Measurements from ENCODE around the gene TOPBP1.

Gene TOPBP1

DNA sequence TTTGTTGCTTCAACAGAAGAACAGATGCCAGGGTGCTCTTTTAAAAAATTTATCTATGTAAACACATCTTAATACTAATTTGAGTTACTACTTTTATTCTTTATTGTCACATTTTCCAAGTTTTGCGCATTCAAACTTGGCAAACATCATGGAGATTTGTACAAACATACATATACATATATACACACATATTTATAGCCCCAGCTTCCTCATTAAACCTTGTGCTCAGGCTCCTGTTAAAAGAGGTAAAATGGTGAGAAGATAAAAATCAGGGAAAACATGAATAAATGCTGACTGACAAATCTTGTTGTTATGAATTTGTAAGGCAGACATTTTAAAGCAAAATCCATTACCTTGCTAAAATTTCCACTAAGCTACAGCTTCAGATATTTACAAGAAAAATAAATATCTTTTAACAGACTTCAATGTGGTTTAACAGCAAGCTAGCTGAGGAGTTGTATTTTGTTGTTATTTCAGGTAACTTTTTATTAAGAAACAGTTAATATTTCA is 61.1 kb downstream of the TOPBP1 start:
- no peak for TF ChIP-seq GATA2 (IDR thresholded peaks at IDR 0.05; ENCODE audit: low read depth, low read length)
- no peak for TF ChIP-seq GATA3 (IDR thresholded peaks at IDR 0.05; ENCODE audit: low read depth, low read length)

DNA sequence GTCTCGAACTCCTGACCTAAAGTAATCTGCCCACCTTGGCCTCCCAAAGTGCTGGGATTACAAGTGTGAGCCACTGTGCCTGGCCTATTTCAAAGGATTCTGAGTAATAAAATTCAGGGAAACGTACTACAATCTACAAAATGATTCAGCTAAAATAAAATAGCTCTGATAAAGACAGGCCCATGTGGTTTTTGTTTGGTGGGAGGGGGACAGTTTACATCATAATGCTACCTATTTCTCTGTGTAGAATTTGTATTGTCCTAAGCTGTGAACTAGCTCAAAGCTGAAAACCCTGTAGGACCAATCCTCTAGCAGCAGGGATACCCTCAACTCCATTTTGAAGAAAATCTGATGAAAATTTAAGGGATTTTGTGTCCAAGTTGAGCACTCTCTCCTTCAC is 62.5 kb downstream of the TOPBP1 start:
- TF ChIP-seq GATA2 (IDR thresholded peaks at IDR 0.05; ENCODE audit: low read depth, low read length) (no peak), GATA3 (IDR thresholded peaks at IDR 0.05; ENCODE audit: low read depth, low read length) (no peak)

- TF ChIP-seq GATA3 (IDR thresholded peaks at IDR 0.05; ENCODE audit: low read depth, low read length) (no peak), GATA2 (IDR thresholded peaks at IDR 0.05; ENCODE audit: low read depth, low read length) (no peak)
Measured at GRCh38 chr3:133598405-133598804, 63.3 kb downstream of the TOPBP1 start.

DNA sequence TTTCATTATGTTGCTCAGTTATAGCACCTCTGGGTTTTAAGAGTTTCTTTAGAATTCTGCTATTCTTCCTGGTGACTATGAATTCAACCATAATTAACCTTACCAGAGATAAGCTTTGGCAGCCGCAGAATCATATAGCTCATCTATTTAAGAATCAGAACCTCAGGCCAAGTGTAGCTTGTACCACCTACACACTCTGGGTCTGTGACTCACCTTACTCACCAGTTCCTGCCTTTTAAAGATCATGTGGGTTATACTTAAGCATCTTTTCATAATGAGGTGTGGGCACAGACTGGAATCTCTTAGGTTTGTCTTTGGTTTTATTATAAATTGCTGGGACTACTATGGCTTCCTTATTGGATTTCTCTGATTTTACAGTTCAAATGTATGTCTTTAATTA is 66.4 kb downstream of the TOPBP1 start:
- TF ChIP-seq GATA3 (IDR thresholded peaks at IDR 0.05; ENCODE audit: low read depth, low read length) (no peak), GATA2 (IDR thresholded peaks at IDR 0.05; ENCODE audit: low read depth, low read length) (no peak)

GRCh38 chr3:133593243-133593642 is 68.5 kb downstream of the TOPBP1 start:
- no peak for TF ChIP-seq GATA2 (IDR thresholded peaks at IDR 0.05; ENCODE audit: low read depth, low read length)
- TF ChIP-seq GATA3 (IDR thresholded peaks at IDR 0.05; ENCODE audit: low read depth, low read length) = no peak

GRCh38 chr3:133592843-133593242 is 68.9 kb downstream of the TOPBP1 start:
- TF ChIP-seq GATA3 (IDR thresholded peaks at IDR 0.05; ENCODE audit: low read depth, low read length) = no peak
- TF ChIP-seq GATA2 (IDR thresholded peaks at IDR 0.05; ENCODE audit: low read depth, low read length) = no peak

DNA sequence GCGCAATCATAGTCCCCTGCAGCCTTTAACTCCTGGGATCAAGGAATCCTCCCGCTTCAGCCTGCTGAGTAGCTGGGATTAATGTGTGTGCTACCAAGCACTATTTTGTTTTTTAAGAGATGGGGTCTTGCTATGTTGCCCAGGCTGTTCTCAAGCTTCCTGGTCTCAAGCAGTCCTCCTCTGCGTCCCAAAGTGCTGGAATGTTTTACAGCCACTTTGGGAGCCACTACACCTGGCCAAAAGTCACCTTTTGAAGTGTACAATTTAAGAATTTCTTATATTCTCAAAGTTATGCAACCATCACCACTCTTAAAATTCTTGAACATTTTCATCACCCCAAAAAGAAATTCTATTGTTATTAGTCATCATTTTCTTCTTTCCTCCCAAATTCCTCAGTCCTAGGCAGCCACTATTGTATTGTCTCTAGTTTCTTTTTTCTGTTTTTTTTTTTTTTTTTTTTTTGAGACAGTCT is 70.4 kb downstream of the TOPBP1 start:
- no peak for TF ChIP-seq GATA2 (IDR thresholded peaks at IDR 0.05; ENCODE audit: low read depth, low read length)
- TF ChIP-seq GATA3 (IDR thresholded peaks at IDR 0.05; ENCODE audit: low read depth, low read length) = no peak

DNA sequence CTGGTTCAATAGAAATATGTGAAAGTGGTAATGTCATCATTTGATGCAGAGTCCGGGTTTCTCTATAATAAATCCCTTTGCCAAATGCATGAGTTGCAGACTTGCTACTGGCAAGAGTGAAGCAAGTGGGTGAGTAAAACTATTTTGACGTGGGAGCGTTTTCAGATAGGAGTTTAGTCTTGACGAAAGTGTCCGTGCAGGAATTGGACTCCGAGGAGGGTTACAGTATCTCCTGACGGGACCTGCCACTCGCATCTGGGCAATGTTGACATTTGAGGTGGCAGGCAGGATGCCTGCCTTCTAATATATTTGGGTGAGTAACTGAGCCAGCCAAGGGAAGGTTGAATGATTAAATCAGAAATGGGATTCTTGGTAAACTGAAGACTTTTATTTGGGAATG is 72.2 kb downstream of the TOPBP1 start:
- TF ChIP-seq GATA3 (IDR thresholded peaks at IDR 0.05; ENCODE audit: low read depth, low read length) (no peak), GATA2 (IDR thresholded peaks at IDR 0.05; ENCODE audit: low read depth, low read length) (no peak)

DNA sequence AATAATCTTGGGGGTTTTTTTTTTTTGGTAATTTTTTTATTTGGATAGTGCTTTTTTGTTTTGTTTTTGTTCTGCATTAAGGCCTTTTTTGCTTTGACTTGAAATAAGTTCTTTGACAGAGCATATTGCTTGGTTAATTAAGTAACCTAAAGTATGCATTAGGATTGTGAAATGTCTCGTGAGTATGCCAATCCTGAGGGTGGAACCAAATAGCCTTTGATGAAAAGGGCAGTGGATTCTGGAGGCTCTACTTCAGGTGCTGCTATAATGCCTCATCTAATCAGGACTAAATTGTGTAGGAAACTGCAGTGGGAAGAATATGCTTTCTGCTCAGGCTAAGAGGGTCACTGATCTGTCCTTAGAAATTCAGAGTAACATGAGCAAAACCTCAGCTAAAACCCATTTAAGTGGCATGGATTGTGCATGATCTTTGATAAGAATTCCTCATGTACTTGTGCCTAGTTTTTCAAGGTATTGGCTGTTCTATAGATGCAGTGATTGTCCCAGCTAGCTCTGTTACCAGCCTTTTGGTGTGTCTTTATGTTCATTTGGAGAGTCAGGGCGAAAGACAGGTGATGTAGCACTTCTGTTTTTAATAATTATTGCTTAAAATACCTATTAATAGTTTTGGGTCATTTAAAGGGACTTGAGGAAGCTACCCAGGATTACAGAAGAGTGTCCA is 72.8 kb downstream of the TOPBP1 start:
- TF ChIP-seq GATA2 (IDR thresholded peaks at IDR 0.05; ENCODE audit: low read depth, low read length) = no peak
- TF ChIP-seq GATA3 (IDR thresholded peaks at IDR 0.05; ENCODE audit: low read depth, low read length) = no peak

DNA sequence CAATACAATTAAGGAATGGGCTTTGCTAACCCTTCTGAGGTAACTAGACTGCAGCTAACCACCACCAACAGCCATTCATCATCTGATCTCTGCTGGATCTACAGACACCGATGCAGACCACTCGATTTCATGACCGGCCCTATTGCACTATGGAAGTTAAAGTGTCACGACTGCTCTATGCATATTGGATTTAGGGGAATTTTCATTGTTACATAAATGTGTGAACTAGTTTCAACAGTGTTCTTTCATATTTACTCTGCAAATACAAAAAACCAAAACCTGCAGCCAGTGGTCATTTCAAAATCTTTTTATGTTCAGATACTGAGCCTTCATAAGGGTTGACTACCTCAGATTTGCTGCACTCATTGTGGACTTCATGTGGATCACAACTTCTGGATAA is 73.7 kb downstream of the TOPBP1 start:
- no peak for TF ChIP-seq GATA2 (IDR thresholded peaks at IDR 0.05; ENCODE audit: low read depth, low read length)
- no peak for TF ChIP-seq GATA3 (IDR thresholded peaks at IDR 0.05; ENCODE audit: low read depth, low read length)

DNA sequence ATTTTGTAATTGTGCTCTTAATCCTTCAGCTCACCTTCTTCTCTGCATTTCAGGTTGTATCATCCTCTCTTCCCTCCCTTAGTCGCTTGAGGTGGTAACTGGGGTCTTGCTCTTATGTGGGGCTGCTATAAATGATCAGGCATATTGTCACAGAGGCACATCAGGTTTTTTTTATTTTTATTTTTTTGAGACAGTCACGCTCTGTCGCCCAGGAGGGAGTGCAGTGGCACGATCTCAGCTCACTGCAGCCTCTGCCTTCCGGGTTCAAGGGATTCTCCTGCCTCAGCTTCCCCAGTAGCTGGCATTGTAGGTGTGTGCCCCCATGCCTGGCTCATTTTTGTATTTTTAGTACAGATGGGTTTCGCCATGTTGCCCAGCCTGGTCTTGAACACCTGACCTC is 78.3 kb downstream of the TOPBP1 start:
- no peak for TF ChIP-seq GATA3 (IDR thresholded peaks at IDR 0.05; ENCODE audit: low read depth, low read length)
- TF ChIP-seq GATA2 (IDR thresholded peaks at IDR 0.05; ENCODE audit: low read depth, low read length) = no peak

GRCh38 chr3:133578548-133579191 is 83.1 kb downstream of the TOPBP1 start:
- TF ChIP-seq GATA3 (IDR thresholded peaks at IDR 0.05; ENCODE audit: low read depth, low read length) = no peak
- no peak for TF ChIP-seq GATA2 (IDR thresholded peaks at IDR 0.05; ENCODE audit: low read depth, low read length)

GRCh38 chr3:133576169-133576568 is 85.6 kb downstream of the TOPBP1 start:
- TF ChIP-seq GATA3 (IDR thresholded peaks at IDR 0.05; ENCODE audit: low read depth, low read length) (no peak), GATA2 (IDR thresholded peaks at IDR 0.05; ENCODE audit: low read depth, low read length) (no peak)

DNA sequence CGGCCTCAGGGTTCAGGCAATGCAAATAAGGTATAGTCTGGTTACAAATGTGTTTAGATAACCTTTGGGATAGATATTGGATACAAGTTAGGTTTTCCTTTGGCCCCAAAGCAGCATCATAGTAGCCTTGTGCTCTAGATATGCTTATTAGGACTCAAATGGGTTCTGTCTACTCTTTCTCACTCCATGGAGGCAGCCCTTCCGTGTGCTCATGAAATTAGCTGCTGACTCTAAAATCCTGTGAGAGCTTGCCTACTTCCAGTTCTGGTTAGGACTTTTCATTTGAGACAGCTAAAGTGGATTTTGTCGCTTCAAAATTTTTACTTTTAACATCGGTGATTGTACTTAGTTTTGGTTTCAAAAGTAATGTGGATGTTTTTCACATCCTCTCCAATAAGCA is 86.7 kb downstream of the TOPBP1 start:
- TF ChIP-seq GATA3 (IDR thresholded peaks at IDR 0.05; ENCODE audit: low read depth, low read length) = no peak
- TF ChIP-seq GATA2 (IDR thresholded peaks at IDR 0.05; ENCODE audit: low read depth, low read length) = no peak

- no peak for TF ChIP-seq GATA2 (IDR thresholded peaks at IDR 0.05; ENCODE audit: low read depth, low read length)
- TF ChIP-seq GATA3 (IDR thresholded peaks at IDR 0.05; ENCODE audit: low read depth, low read length) = no peak
Measured at GRCh38 chr3:133574260-133574881, 87.4 kb downstream of the TOPBP1 start.

Data from SH-SY5Y (cell line).